ENCODE results near the gene ACTR3. TPM values are rescaled to one million over a fixed set of nuclear protein-coding genes. Genes with fewer than 3 reads are reported as not detected.

The ACTR3 gene
- total RNA-seq, 1 donor from 2014 or later: 45.4 TPM

- intact Hi-C loops (cut with DNase I): loop anchor here (10.0 kb wide), 1 partner anchor 55 kb away; no protein-coding TSS in a partner anchor
- no peak for TF ChIP-seq CTCF (IDR thresholded peaks at IDR 0.05)
- no peak for DNase-seq (ENCODE audit: low spot score in 2 of 2)
- Histone ChIP-seq H3K4me3 (no peak overlapping the region), H3K9me3 (no peaks in the 10 kb centered on the region), H3K4me1 (peaks cover 0 to 15% of the 10 kb centered on the region in 2 donors), H3K27me3 (no peaks in the 10 kb centered on the region), H3K27ac (no peak overlapping the region), H3K36me3 (peaks cover 0 to 15% of the 10 kb centered on the region in 2 donors)
Observed at GRCh38 chr2:113910110-113910717, 20.3 kb downstream of the ACTR3 start.

DNA sequence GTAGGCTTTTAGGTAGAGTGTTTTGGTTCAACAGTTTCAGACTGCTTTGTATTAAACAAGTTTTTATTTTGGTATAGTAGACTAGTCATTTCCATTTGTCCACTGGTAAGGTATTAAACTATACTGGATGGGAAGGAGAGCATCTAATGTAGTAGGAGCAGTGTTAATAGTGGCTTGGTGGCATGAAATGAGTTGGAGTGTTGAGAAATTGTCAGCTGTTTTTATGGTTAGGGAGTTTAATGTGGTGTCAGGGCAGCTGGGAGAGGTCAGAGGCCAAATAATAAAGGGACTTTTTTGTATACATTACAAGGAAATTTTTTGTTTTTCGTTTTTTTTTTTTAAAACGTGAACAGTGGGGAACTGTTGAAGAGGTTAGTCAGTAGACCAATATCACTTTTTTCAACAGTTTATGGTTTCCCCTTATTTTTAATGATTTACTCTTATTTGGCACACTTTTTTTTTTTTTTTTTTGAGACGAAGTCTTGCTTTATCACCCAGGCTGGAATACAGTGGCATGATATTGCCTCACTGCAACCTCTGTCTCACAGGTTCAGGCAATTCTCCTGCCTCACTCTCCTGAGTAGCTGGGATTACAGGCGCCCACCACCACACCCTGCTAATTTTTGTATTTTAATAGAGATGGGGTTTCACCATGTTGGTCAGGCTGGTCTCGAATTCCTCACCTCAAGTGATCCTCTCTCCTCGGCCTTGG, 21.2 kb downstream of the ACTR3 start:
- intact Hi-C loops (cut with DNase I): loop anchor here (10.0 kb wide), 1 partner anchor 54 kb away; no protein-coding TSS in a partner anchor
- Histone ChIP-seq H3K4me3 (no peak overlapping the region), H3K27ac (no peak overlapping the region), H3K4me1 (peaks cover 0 to 15% of the 10 kb centered on the region in 2 donors), H3K36me3 (peaks cover 0 to 16% of the 10 kb centered on the region in 2 donors), H3K9me3 (no peaks in the 10 kb centered on the region), H3K27me3 (no peaks in the 10 kb centered on the region)
- TF ChIP-seq CTCF (IDR thresholded peaks at IDR 0.05): no peak
- no peak for DNase-seq (ENCODE audit: low spot score in 2 of 2)

- Histone ChIP-seq H3K9me3 (no peaks in the 10 kb centered on the region), H3K36me3 (peaks cover 13 to 38% of the 10 kb centered on the region in 2 donors), H3K4me1 (no peaks in the 10 kb centered on the region), H3K27me3 (no peaks in the 10 kb centered on the region), H3K4me3 (no peak overlapping the region), H3K27ac (no peak overlapping the region)
- DNase-seq (ENCODE audit: low spot score in 2 of 2): no peak
- TF ChIP-seq CTCF (IDR thresholded peaks at IDR 0.05): no peak
- intact Hi-C loops (cut with DNase I): loop anchor here (10.0 kb wide), 1 partner anchor 50 kb away; no protein-coding TSS in a partner anchor
Observed at GRCh38 chr2:113915082-113915819, 25.4 kb downstream of the ACTR3 start.

- no peaks in the 10 kb centered on the region for H3K9me3 ChIP-seq
- no peak for TF ChIP-seq CTCF (IDR thresholded peaks at IDR 0.05)
- intact Hi-C loops (cut with DNase I): loop anchor here (10.0 kb wide), 1 partner anchor 47 kb away; no protein-coding TSS in a partner anchor
- H3K4me1 ChIP-seq: peaks cover 0 to 4% of the 10 kb centered on the region in 2 donors
- no peaks in the 10 kb centered on the region for H3K27me3 ChIP-seq
- H3K36me3 ChIP-seq: peaks cover 13 to 37% of the 10 kb centered on the region in 2 donors
- no peak overlapping the region for H3K27ac ChIP-seq
- DNase-seq (ENCODE audit: low spot score in 2 of 2): no peak
- no peak overlapping the region for H3K4me3 ChIP-seq
Observed at GRCh38 chr2:113918229-113918628, 28.3 kb downstream of the ACTR3 start.

DNA sequence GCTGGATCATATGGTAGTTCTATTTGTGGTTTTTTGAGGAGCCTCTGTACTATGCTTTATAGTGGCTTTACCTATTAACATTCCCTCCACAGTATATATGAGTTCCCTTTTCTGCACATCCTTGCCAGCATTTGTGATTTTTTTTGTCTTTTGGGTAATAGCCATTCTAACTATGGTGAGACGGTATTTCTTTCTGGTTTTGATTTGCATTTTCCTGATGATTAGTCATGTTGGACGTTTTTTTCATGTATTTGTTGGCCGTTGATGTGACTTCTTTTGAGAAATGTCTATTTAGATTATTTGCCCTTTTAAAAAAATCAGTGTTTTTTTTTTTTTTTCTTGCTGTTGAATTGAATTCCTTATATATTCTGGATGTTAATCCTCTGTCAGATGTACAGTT, 31.1 kb downstream of the ACTR3 start:
- Histone ChIP-seq H3K4me1 (peaks cover 0 to 4% of the 10 kb centered on the region in 2 donors), H3K27me3 (no peaks in the 10 kb centered on the region), H3K36me3 (peaks cover 23 to 40% of the 10 kb centered on the region in 2 donors), H3K4me3 (no peak overlapping the region), H3K9me3 (no peaks in the 10 kb centered on the region), H3K27ac (no peak overlapping the region)
- no peak for TF ChIP-seq CTCF (IDR thresholded peaks at IDR 0.05)
- intact Hi-C loops (cut with DNase I): loop anchor here (10.0 kb wide), 1 partner anchor 166 kb away; the partner anchor contains the start of gene SLC35F5
- no peak for DNase-seq (ENCODE audit: low spot score in 2 of 2)

All from ascending aorta (tissue), 2 donors.